SJCRH30 (cell line): ENCODE measurements around the gene NEU1. TPM values are rescaled to one million over a fixed set of nuclear protein-coding genes. Genes with fewer than 3 reads are reported as not detected.
A peak's percentile ranks its signal among the peaks of the same experiment; 100 is the strongest.
"Not testable (repeated sequence)": the region's sequence is repeated elsewhere in the genome, so short reads cannot be mapped to it uniquely, and the experiment has no call there.

Source experiments
- DNase-seq, 2 experiments: peaks; one replicate each; pipeline ENCODE4 v3.0.0-alpha.2; 2015 to 2020
- H3K27ac ChIP-seq: fragments of 250-450 bp; sonication (Bioruptor Pico); 2 replicates; pipeline ENCODE4 v1.5.1; 2020; ENCODE audit warnings: mild to moderate bottlenecking, moderate library complexity
- H3K27me3 ChIP-seq: fragments of 250-450 bp; sonication (Bioruptor Pico); 2 replicates; pipeline ENCODE4 v1.5.1; 2020; ENCODE audit warnings: mild to moderate bottlenecking, moderate library complexity
- H3K36me3 ChIP-seq: fragments of 250-450 bp; sonication (Bioruptor Pico); 2 replicates; pipeline ENCODE4 v1.5.1; 2020; ENCODE audit warnings: mild to moderate bottlenecking, moderate library complexity
- H3K4me1 ChIP-seq: fragments of 250-450 bp; sonication (Bioruptor Pico); 2 replicates; pipeline ENCODE4 v1.5.1; 2020; ENCODE audit warnings: mild to moderate bottlenecking, moderate library complexity
- H3K4me3 ChIP-seq: fragments of 250-450 bp; sonication (Bioruptor Pico); 2 replicates; pipeline ENCODE4 v1.5.1; 2020; ENCODE audit warnings: mild to moderate bottlenecking, moderate library complexity
- H3K9me3 ChIP-seq: fragments of 250-450 bp; sonication (Bioruptor Pico); replicated peaks from 2 replicates; pipeline ENCODE4 v1.5.1; 2020; ENCODE audit warnings: mild to moderate bottlenecking, moderate library complexity
- total RNA-seq: library from RNA; depleted of rRNA; stranded (reverse); fragments of >200 nt; shearing (Covaris generic); gene quantifications from 2 replicates; pipeline ENCODE4 v1.2.3, GENCODE V29; 2014

Gene NEU1
- total RNA-seq, 1 experiment from 2014 or later, result 21.2 TPM

DNA sequence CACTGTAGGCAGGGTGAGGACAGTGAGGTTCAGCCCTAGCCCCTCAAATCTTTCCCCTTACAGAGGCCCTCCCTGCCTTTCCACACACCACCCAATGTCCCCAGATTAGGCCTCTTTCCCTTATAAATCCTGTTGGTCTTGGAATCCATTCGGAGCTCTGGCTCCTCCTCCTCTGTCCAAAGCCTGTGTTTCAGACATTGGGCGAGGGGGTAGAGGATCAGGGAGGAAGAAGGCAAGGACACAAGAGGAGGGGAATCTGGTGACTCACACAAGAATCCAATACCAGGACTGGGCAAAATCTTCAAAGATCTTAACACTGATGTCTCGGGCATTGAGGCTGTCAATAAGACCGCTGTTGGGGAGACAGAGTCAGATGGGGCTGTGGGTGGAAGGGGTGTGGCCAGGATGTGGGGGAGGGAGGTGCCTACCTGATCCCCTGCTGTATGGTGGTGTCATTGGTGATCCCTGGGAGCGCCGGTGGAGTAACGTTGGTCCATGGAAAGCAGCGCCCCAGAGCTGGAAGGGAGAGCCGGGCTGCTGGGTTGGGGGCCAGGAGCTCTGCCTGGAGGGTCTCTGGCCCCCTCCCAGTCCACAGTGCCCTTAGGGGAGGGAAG lies 8.5 kb upstream of the NEU1 start:
- Histone ChIP-seq H3K4me3 (no peak overlapping the region), H3K27ac (no peak overlapping the region), H3K36me3 (no peaks in the 10 kb centered on the region), H3K9me3 (no peaks in the 10 kb centered on the region), H3K4me1 (no peaks in the 10 kb centered on the region), H3K27me3 (no peaks in the 10 kb centered on the region)
- no peak for DNase-seq

DNA sequence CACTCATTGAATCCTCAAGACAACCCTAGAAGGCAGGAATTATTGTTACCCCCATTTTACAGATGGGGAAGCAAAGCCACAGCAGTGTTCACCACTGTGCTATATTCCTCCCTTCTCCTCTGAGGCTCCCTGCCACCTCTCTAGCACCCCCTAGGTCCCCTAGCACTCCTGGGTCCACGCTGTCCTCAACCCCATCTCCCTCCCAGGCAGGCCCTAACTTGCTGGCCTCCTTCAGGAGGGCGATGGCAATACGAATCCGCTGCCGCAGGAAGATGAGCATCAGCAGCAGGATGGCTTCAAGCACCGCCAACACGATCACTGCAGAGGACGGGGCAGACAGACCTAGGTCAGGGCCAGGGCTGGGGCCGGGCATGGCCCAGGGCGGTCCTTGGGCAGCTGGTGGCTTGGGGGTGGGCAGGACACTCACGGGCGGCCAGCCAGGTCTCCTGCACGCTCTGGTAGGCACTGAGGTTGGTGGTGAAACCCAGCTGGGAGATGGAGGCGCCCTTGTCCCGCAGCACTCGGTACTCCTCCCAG lies 7.8 kb upstream of the NEU1 start:
- Histone ChIP-seq H3K36me3 (no peaks in the 10 kb centered on the region), H3K4me3 (no peak overlapping the region), H3K4me1 (no peaks in the 10 kb centered on the region), H3K27me3 (no peaks in the 10 kb centered on the region; the same call in 1 of the 2 replicates), H3K9me3 (no peaks in the 10 kb centered on the region), H3K27ac (no peak overlapping the region)
- no peak for DNase-seq

DNA sequence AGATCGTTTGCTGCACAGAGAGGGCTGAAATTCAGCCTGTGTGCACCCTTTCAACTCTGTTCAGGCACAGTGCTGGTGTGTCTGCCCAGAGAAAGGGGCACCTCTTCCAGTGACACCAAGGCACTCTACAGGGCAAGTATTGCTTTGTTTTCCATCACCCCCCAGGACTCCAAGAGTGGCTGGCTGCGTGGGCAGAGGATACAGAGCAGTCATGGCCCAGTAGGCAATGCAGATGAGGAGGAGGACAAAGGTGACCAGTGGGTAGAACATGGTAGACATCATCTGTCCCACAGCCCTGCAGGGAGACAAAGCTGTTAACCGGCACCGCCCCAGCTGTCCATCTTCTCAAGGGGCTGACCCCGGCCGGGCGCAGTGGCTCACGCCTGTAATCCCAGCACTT lies 6.7 kb upstream of the NEU1 start:
- Histone ChIP-seq H3K9me3 (no peaks in the 10 kb centered on the region), H3K36me3 (no peaks in the 10 kb centered on the region), H3K27me3 (no peaks in the 10 kb centered on the region; the same call in 1 of the 2 replicates), H3K27ac (no peak overlapping the region), H3K4me1 (0 out of 2 replicates have a peak, but pooled peaks cover 2% of the 10 kb centered on the region), H3K4me3 (no peak overlapping the region)
- no peak for DNase-seq

- H3K27ac ChIP-seq, H3K27me3 ChIP-seq, DNase-seq, H3K4me3 ChIP-seq, H3K4me1 ChIP-seq, H3K36me3 ChIP-seq, H3K9me3 ChIP-seq: not testable (repeated sequence)
Measured at GRCh38 chr6:31868658-31868971, 6.0 kb upstream of the NEU1 start.

GRCh38 chr6:31865205-31866118 lies 2.8 kb upstream of the NEU1 start:
- H3K36me3 ChIP-seq, result no peaks in the 10 kb centered on the region
- no peaks in the 10 kb centered on the region; the same call in 1 of the 2 replicates for H3K27me3 ChIP-seq
- no peaks in the 10 kb centered on the region for H3K9me3 ChIP-seq
- no peak for DNase-seq
- H3K4me3 ChIP-seq, result no peak overlapping the region
- H3K4me1 ChIP-seq, result 0 out of 2 replicates have a peak, but pooled peaks cover 4% of the 10 kb centered on the region
- no peak overlapping the region for H3K27ac ChIP-seq

- Histone ChIP-seq H3K27me3 (no peaks in the 10 kb centered on the region; the same call in 1 of the 2 replicates), H3K4me1 (0 out of 2 replicates have a peak, but pooled peaks cover 4% of the 10 kb centered on the region), H3K27ac (no peak overlapping the region), H3K36me3 (no peaks in the 10 kb centered on the region), H3K9me3 (no peaks in the 10 kb centered on the region), H3K4me3 (no peak overlapping the region)
- no peak for DNase-seq
Measured at GRCh38 chr6:31864818-31865204, 2.2 kb upstream of the NEU1 start.

DNA sequence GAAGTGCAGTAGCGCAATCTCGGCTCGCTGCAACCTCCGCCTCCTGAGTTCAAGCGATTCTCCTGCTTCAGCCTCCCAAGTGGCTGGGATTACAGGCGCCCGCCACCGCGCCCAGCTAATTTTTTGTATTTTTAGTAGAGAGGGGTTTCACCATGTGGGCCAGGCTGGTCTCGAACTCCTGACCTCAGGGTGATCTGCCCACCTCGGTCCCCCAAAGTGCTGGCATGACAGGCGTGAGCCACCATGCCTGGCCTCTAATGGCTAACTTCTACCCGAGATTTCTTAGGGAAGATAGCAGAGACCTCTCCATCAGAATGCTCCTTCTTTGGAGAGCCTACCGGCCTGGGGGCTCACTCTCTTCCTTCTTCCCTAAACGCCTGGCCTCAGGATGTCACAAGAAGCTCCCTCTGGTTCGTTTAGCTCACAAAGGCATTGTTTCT lies 1.5 kb upstream of the NEU1 start:
- H3K4me3 ChIP-seq, result peak overlapping the region; percentile 54
- H3K9me3 ChIP-seq, H3K36me3 ChIP-seq, H3K27me3 ChIP-seq, DNase-seq, H3K4me1 ChIP-seq, H3K27ac ChIP-seq: not testable (repeated sequence)

DNA sequence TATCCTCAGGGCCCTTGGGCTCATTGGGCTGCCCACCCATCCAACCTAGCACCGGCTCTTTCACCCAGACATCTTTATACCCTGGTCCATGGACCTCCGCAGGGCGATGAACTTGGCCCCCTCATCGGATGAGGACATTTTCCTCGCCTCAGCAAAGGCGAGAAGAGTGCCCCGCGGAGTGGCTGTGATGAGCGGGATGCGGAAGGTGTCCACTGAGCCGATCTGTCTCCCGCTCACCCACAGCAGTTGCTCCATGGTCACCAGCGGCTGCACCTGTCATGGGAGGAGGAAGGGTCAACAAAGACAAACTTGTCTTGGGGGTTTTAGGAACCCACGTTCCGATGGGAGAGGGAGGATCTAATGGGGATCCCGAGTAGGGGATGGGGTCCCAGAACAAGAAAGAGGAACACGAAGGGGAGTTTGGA lies 690 bp downstream of the NEU1 start:
- Histone ChIP-seq H3K27ac (no peak overlapping the region), H3K9me3 (no peaks in the 10 kb centered on the region)
- DNase-seq, result no peak

GRCh38 chr6:31861150-31861549 lies 1.5 kb downstream of the NEU1 start:
- Histone ChIP-seq H3K9me3 (no peaks in the 10 kb centered on the region), H3K27ac (no peak overlapping the region), H3K4me1 (0 out of 2 replicates have a peak, but pooled peaks cover 4% of the 10 kb centered on the region), H3K27me3 (no peaks in the 10 kb centered on the region; the same call in 1 of the 2 replicates), H3K4me3 (no peak overlapping the region), H3K36me3 (no peaks in the 10 kb centered on the region)
- no peak for DNase-seq

More for the DNA sequence above, 690 bp downstream of the NEU1 start:
- Histone ChIP-seq H3K36me3 (no peaks in the 10 kb centered on the region), H3K4me3 (peak overlapping the region; percentile 61), H3K4me1 (0 out of 2 replicates have a peak, but pooled peaks cover 4% of the 10 kb centered on the region), H3K27me3 (no peaks in the 10 kb centered on the region; the same call in 1 of the 2 replicates)

GRCh38 chr6:31860349-31860748 lies 2.3 kb downstream of the NEU1 start:
- Histone ChIP-seq H3K9me3 (no peaks in the 10 kb centered on the region), H3K4me1 (0 out of 2 replicates have a peak, but pooled peaks cover 4% of the 10 kb centered on the region), H3K36me3 (no peaks in the 10 kb centered on the region), H3K27me3 (no peaks in the 10 kb centered on the region), H3K27ac (no peak overlapping the region), H3K4me3 (no peak overlapping the region)
- no peak for DNase-seq

GRCh38 chr6:31859923-31860322 lies 2.7 kb downstream of the NEU1 start:
- Histone ChIP-seq H3K4me1 (0 out of 2 replicates have a peak, but pooled peaks cover 4% of the 10 kb centered on the region), H3K27me3 (no peaks in the 10 kb centered on the region), H3K36me3 (no peaks in the 10 kb centered on the region), H3K4me3 (no peak overlapping the region), H3K27ac (no peak overlapping the region), H3K9me3 (no peaks in the 10 kb centered on the region)
- DNase-seq, result no peak

- Histone ChIP-seq H3K27me3 (no peaks in the 10 kb centered on the region), H3K9me3 (no peaks in the 10 kb centered on the region), H3K4me3 (no peak overlapping the region), H3K27ac (no peak overlapping the region), H3K4me1 (no peaks in the 10 kb centered on the region), H3K36me3 (no peaks in the 10 kb centered on the region)
- DNase-seq, result no peak
Measured at GRCh38 chr6:31858707-31859106, 3.9 kb downstream of the NEU1 start.

- not testable (repeated sequence) for H3K4me3 ChIP-seq, H3K9me3 ChIP-seq, H3K4me1 ChIP-seq, DNase-seq, H3K36me3 ChIP-seq, H3K27me3 ChIP-seq, H3K27ac ChIP-seq
Measured at GRCh38 chr6:31857774-31858173, 4.8 kb downstream of the NEU1 start.

DNA sequence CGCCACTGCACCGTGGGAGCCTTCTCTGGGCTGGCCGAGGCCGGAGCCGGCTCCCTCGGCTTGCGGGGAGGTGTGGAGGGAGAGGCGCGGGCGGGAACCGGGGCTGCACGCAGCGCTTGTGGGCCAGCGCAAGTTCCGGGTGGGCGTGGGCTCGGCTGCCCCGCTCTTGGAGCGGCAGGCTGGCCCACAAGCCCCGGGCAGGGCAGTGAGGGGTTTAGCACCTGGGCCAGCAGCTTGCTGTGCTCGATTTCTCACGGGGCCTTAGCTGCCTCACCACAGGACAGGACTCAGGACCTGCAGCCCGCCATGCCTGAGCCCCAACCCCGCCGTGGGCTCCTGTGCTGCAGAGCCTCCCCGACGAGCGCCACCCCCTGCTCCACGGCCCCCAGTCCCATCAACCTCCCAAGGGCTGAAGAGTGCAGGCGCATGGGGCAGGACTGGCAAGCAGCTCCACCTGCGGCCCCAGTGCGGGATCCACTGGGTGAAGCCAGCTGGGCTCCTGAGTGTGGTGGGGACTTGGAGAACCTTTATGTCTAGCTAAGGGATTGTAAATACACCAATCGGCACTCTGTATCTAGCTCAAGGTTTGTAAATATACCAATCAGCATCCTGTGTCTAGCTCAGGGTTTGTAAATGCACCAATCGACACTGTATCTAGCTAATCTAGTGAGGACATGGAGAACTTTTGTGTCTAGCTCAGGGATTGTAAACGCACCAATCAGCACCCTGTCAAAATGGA lies 10.5 kb downstream of the NEU1 start:
- H3K4me3 ChIP-seq, H3K36me3 ChIP-seq, H3K27ac ChIP-seq, H3K9me3 ChIP-seq, DNase-seq, H3K27me3 ChIP-seq, H3K4me1 ChIP-seq: not testable (repeated sequence)

DNA sequence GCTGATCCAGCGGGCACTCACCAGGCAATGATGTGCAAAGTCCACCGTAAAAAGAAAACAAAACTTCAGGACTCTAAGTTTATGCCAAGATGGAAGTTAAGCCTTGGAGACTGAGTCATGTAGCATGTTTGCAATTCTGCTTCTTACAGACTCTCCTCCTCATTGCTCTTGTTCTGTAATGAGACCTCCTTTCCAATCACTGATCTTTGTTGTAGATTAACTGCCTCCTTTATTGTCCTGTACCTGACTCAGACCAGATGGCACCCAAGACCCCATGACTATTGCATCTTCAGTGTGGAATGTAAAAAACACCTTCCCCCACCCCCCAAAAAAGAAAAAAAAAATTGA lies 11.2 kb downstream of the NEU1 start:
- Histone ChIP-seq H3K4me3 (no peak overlapping the region), H3K36me3 (no peaks in the 10 kb centered on the region), H3K4me1 (no peaks in the 10 kb centered on the region), H3K27me3 (no peaks in the 10 kb centered on the region), H3K27ac (no peak overlapping the region), H3K9me3 (no peaks in the 10 kb centered on the region)
- no peak for DNase-seq
